Measurements from ENCODE around the gene ZNF441. TPM values are rescaled to one million over a fixed set of nuclear protein-coding genes. Genes with fewer than 3 reads are reported as not detected.

Gene ZNF441
- total RNA-seq: 10 to 100 TPM in 3 of 4 donors, 1 to 10 TPM in 1; 8.3 to 20.9 (median 14.8) TPM

GRCh38 chr19:11766597-11767591 is at the start of gene ZNF441:
TSS of gene ZNF441 (plus strand) at chr19:11767000. CDS start at chr19:11767194, 194 bp downstream.
- intact Hi-C loops (cut with DNase I; ENCODE audit: low total_unique reads): no loop called here
- Histone ChIP-seq H3K27ac (peak within 1 kb of the TSS; percentile 91 to 96 (median 94)), H3K27me3 (no peaks in the 10 kb centered on the region), H3K4me1 (peaks cover 9 to 16% (median 15%) of the 10 kb centered on the region in 4 donors), H3K9me3 (peaks cover 0 to 9% of the 10 kb centered on the region in 2 donors), H3K36me3 (no peaks in the 10 kb centered on the region), H3K4me3 (peak within 1 kb of the TSS; percentile 73 to 86 (median 80))
- peak; percentile 99 for DNase-seq
- TF ChIP-seq POLR2AphosphoS5 (IDR thresholded peaks at IDR 0.05): peak; percentile 77 to 88 (median 84)
- no peak for TF ChIP-seq EP300 (IDR thresholded peaks at IDR 0.05; ENCODE audit: low read depth)
- peak in 1 of 5 experiments; percentile 13 for TF ChIP-seq CTCF (IDR thresholded peaks at IDR 0.05)
- peak; percentile 74 for TF ChIP-seq POLR2A (IDR thresholded peaks at IDR 0.05)
- in situ Hi-C loops (cut with MboI; ENCODE audit: low pct_ligation_motif_present in 1 of 4, low pct_unique_long_range_greater_than_20kb in 1 of 4, low sequenced_read_pairs in 3 of 4): no loop called here
- WGBS, 2 donors (ENCODE audit: low coverage in 1 of 2): 0% methylated on average over 2 to 36 of the region's 61 CpGs

DNA sequence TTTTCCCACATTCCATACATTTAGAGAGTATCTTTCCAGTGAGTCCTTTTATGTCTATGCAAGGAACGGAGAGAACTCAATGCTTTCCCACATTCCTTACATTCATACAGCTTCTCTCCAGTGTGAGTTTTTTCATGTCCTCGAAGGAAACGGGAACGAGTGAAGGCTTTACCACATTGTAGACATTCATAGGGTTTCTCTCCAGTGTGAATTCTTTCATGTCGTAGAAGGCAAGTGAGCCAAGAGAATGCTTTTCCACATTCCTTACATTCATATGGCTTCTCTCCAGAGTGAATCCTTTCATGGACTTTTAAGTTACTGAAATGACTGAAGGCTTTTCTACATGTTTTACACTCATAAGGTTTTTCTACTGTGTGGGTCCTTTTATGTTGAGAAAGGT is 45.1 kb upstream of the ZNF441 start:
- TF ChIP-seq CTCF (IDR thresholded peaks at IDR 0.05): no peak
- no peak for TF ChIP-seq POLR2A (IDR thresholded peaks at IDR 0.05)
- TF ChIP-seq POLR2AphosphoS5 (IDR thresholded peaks at IDR 0.05): no peak
- no peak for TF ChIP-seq EP300 (IDR thresholded peaks at IDR 0.05; ENCODE audit: low read depth)
- DNase-seq: no peak
- in situ Hi-C loops (cut with MboI; ENCODE audit: low pct_ligation_motif_present in 1 of 4, low pct_unique_long_range_greater_than_20kb in 1 of 4, low sequenced_read_pairs in 3 of 4) (no loop called here), intact Hi-C loops (cut with DNase I; ENCODE audit: low total_unique reads) (no loop called here)
- peaks cover 2 to 58% (median 32%) of the 10 kb centered on the region in 4 donors for H3K36me3 ChIP-seq
- 94 to 96% methylated on average over 5 of the region's 5 CpGs for WGBS, 2 donors (ENCODE audit: low coverage in 1 of 2)
- H3K4me1 ChIP-seq: no peaks in the 10 kb centered on the region
- no peak overlapping the region for H3K4me3 ChIP-seq
- H3K27ac ChIP-seq: no peak overlapping the region
- H3K9me3 ChIP-seq: peaks cover 37 to 57% of the 10 kb centered on the region in 2 donors
- no peaks in the 10 kb centered on the region for H3K27me3 ChIP-seq

GRCh38 chr19:11722414-11722813 is 44.4 kb upstream of the ZNF441 start:
- in situ Hi-C loops (cut with MboI; ENCODE audit: low pct_ligation_motif_present in 1 of 4, low pct_unique_long_range_greater_than_20kb in 1 of 4, low sequenced_read_pairs in 3 of 4) (no loop called here), intact Hi-C loops (cut with DNase I; ENCODE audit: low total_unique reads) (no loop called here)
- Histone ChIP-seq H3K27ac (no peak overlapping the region), H3K36me3 (peaks cover 2 to 66% (median 35%) of the 10 kb centered on the region in 4 donors), H3K4me3 (no peak overlapping the region), H3K9me3 (peaks cover 37 to 57% of the 10 kb centered on the region in 2 donors), H3K27me3 (no peaks in the 10 kb centered on the region), H3K4me1 (no peaks in the 10 kb centered on the region)
- no peak for DNase-seq
- no peak for TF ChIP-seq POLR2A (IDR thresholded peaks at IDR 0.05)
- TF ChIP-seq EP300 (IDR thresholded peaks at IDR 0.05; ENCODE audit: low read depth): no peak
- TF ChIP-seq POLR2AphosphoS5 (IDR thresholded peaks at IDR 0.05): no peak
- TF ChIP-seq CTCF (IDR thresholded peaks at IDR 0.05): no peak
- WGBS, 2 donors (ENCODE audit: low coverage in 1 of 2): 95 to 98% methylated on average over 9 to 10 of the region's 10 CpGs

DNA sequence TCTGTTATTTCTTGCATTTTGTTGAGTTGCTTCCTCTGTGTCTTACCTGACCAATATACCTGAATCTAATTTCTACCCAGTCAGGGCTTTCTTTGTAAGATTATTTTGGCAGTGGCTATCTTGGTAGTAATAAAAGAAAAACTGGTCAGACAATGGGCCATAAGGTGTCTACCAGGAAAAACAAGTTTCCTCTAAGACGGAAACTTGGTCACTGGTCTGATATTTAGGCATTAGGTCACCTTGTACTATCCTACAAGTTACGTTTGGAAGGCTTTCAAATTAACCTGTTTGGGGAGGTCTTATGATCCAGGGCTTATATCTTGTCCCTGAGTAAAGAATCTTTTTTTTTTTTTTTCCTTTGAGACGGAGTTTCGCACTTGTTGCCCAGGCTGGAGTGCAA is 37.2 kb upstream of the ZNF441 start:
- in situ Hi-C loops (cut with MboI; ENCODE audit: low pct_ligation_motif_present in 1 of 4, low pct_unique_long_range_greater_than_20kb in 1 of 4, low sequenced_read_pairs in 3 of 4) (no loop called here), intact Hi-C loops (cut with DNase I; ENCODE audit: low total_unique reads) (no loop called here)
- Histone ChIP-seq H3K27ac (no peak overlapping the region), H3K27me3 (no peaks in the 10 kb centered on the region), H3K4me1 (no peaks in the 10 kb centered on the region), H3K9me3 (peaks cover 0 to 18% of the 10 kb centered on the region in 2 donors), H3K36me3 (peaks cover 0 to 32% (median 14%) of the 10 kb centered on the region in 4 donors), H3K4me3 (no peak overlapping the region)
- 92 to 93% methylated on average over 4 of the region's 4 CpGs for WGBS, 2 donors (ENCODE audit: low coverage in 1 of 2)
- no peak for DNase-seq
- TF ChIP-seq POLR2A (IDR thresholded peaks at IDR 0.05): no peak
- no peak for TF ChIP-seq EP300 (IDR thresholded peaks at IDR 0.05; ENCODE audit: low read depth)
- TF ChIP-seq POLR2AphosphoS5 (IDR thresholded peaks at IDR 0.05): no peak
- TF ChIP-seq CTCF (IDR thresholded peaks at IDR 0.05): no peak
